GM12872 (cell line): ENCODE results near the gene FDX2.

Source experiments
- CTCF ChIP-seq: IDR thresholded peaks from 3 replicates; pipeline ENCODE4 v1.5.1; 2011; ENCODE audit warnings: low read depth, mild to moderate bottlenecking, low read length, moderate library complexity; ENCODE audit not compliant: insufficient read depth

FDX2 gene

GRCh38 chr19:10320602-10321416 lies 5.0 kb upstream of the FDX2 start:
- no peak for TF ChIP-seq CTCF

- TF ChIP-seq CTCF, result no peak
These were observed 3.2 kb upstream of the FDX2 start for GRCh38 chr19:10318807-10319682.

- no peak for TF ChIP-seq CTCF
These were observed 2.1 kb upstream of the FDX2 start for GRCh38 chr19:10317857-10318462.

- TF ChIP-seq CTCF, result no peak
These were observed 1.4 kb upstream of the FDX2 start for GRCh38 chr19:10317045-10317856.

DNA sequence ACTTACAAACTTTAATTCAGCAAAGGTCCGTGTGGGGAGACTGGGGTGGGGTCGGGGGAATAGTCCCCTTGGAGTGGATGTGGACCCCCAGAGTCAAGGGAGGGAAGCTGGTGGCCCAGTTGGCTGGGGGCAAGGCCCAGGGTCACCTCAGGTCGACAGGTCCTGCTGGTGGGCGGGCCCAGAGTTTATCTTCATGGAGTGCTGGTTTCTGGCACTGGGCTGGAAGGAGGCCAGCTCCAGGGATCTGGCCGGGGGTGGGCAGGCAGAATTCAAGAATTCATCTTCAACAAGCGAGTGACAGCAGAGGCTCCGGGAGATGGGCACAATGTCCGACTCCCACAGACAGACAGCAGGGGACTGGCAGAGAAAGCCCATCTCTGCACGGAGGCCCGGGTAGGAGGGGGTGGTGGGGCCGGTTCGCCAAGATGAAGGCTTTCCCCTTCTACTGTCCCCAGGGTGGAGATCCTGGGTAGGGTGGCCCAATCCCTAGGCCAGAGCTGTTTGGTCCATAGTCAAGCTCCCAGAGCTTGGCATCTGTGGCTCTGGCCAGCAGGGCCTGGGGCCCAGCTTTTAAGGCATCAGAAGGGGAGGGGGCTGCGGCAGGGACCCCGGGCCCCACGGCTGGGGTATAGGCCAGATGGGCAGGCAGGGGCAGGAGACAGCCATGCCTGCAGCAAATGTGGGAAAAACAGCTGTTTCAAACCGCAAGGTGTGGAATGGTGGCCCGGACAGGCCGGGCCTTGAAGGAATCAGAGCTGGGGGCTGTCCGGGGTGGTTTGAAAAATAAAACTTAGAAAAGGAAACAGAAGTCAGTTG lies 622 bp upstream of the FDX2 start:
- no peak for TF ChIP-seq CTCF

- TF ChIP-seq CTCF, result no peak
These were observed 6.4 kb downstream of the FDX2 start, which contains the start of gene ZGLP1 for GRCh38 chr19:10309423-10309822. ZGLP1 (minus strand) TSS chr19:10309815.
